ENCODE measurements around the gene PRH1. TPM values are rescaled to one million over a fixed set of nuclear protein-coding genes. Genes with fewer than 3 reads are reported as not detected.

PRH1 gene
- total RNA-seq, 6 experiments from 2014 or later, result 4.2 to 8.2 (median 6.4) TPM

DNA sequence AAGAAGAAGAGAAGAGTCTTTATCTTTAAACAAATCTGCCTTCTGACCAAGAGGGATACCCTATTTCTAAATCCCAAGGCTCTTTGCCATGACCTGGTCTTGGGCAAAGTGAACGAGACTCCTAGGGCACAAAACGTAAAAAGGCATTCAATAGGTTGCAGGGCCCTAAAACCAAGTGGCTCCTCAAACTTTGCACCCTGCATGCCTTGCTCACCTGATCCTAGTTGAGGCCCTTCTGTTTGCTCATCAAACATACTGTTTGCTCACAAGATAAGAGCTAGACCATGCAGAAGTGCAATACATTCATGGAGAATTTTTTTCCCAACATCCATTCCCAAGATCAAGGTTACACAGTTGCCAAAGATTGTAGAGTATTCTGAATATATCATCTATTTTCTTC, 7.9 kb upstream of the PRH1 start:
- no peak overlapping the region for H3K27ac Mint-ChIP-seq
- H3K9me3 Mint-ChIP-seq, result no peaks in the 10 kb centered on the region
- TF ChIP-seq CTCF (IDR thresholded peaks at IDR 0.05), result no peak
- no peaks in the 10 kb centered on the region for H3K36me3 Mint-ChIP-seq (ENCODE audit: low read depth)
- H3K4me1 Mint-ChIP-seq (ENCODE audit: low read depth), result no peaks in the 10 kb centered on the region
- no peak overlapping the region for H3K4me3 Mint-ChIP-seq
- DNase-seq, result no peak
- no peaks in the 10 kb centered on the region; the same call in 1 of the 2 replicates for H3K27me3 Mint-ChIP-seq (ENCODE audit: insufficient read depth)

- no peaks in the 10 kb centered on the region for H3K9me3 Mint-ChIP-seq
- no peaks in the 10 kb centered on the region for H3K4me1 Mint-ChIP-seq (ENCODE audit: low read depth)
- no peak overlapping the region for H3K27ac Mint-ChIP-seq
- DNase-seq, result no peak
- H3K27me3 Mint-ChIP-seq (ENCODE audit: insufficient read depth), result no peaks in the 10 kb centered on the region; the same call in 1 of the 2 replicates
- no peaks in the 10 kb centered on the region for H3K36me3 Mint-ChIP-seq (ENCODE audit: low read depth)
- H3K4me3 Mint-ChIP-seq, result no peak overlapping the region
- TF ChIP-seq CTCF (IDR thresholded peaks at IDR 0.05), result no peak
Measured at GRCh38 chr12:10889226-10889625, 5.2 kb upstream of the PRH1 start.

DNA sequence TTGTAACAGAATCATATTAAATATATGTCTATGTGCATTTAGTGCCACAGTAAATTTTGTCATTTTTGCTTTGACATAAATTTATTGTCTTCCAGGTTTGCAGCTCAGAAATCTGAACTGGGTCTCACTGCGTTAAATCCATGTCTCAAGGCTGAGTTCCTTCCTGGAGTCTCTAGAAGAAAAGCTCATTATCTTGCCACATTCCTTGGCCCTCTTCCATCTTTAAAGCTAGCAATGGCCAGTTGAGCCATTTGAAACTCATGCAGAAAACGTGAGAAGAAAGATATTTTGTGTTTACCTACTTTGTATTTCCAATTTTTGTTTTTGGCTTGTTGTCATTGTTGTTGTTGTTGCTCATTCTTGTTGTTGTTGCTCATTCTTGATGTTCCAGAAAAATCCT, 10.7 kb downstream of the PRH1 start:
- no peak for TF ChIP-seq CTCF (IDR thresholded peaks at IDR 0.05)
- no peak for DNase-seq
- H3K9me3 Mint-ChIP-seq, result no peaks in the 10 kb centered on the region
- H3K4me3 Mint-ChIP-seq, result no peak overlapping the region
- 0 out of 2 replicates have a peak, but pooled peaks cover 4% of the 10 kb centered on the region for H3K4me1 Mint-ChIP-seq (ENCODE audit: low read depth)
- no peaks in the 10 kb centered on the region; the same call in 1 of the 2 replicates for H3K27me3 Mint-ChIP-seq (ENCODE audit: insufficient read depth)
- peaks cover 25% of the 10 kb centered on the region for H3K36me3 Mint-ChIP-seq (ENCODE audit: low read depth)
- H3K27ac Mint-ChIP-seq, result no peak overlapping the region

- H3K4me1 Mint-ChIP-seq (ENCODE audit: low read depth), result no peaks in the 10 kb centered on the region; the same call in 1 of the 2 replicates
- H3K36me3 Mint-ChIP-seq (ENCODE audit: low read depth), result peaks cover under 1% of the 10 kb centered on the region; the same call in 1 of the 2 replicates
- no peak for DNase-seq
- no peak overlapping the region for H3K4me3 Mint-ChIP-seq
- H3K27me3 Mint-ChIP-seq (ENCODE audit: insufficient read depth), result no peaks in the 10 kb centered on the region
- H3K9me3 Mint-ChIP-seq, result no peaks in the 10 kb centered on the region; the same call in 1 of the 2 replicates
- no peak for TF ChIP-seq CTCF (IDR thresholded peaks at IDR 0.05)
- no peak overlapping the region for H3K27ac Mint-ChIP-seq
Measured at GRCh38 chr12:10867381-10867780, 16.7 kb downstream of the PRH1 start.

- H3K4me3 Mint-ChIP-seq, result no peak overlapping the region
- TF ChIP-seq CTCF (IDR thresholded peaks at IDR 0.05), result no peak
- DNase-seq, result no peak
- H3K4me1 Mint-ChIP-seq (ENCODE audit: low read depth), result peaks cover 10% of the 10 kb centered on the region
- H3K9me3 Mint-ChIP-seq, result no peaks in the 10 kb centered on the region; the same call in 1 of the 2 replicates
- no peak overlapping the region for H3K27ac Mint-ChIP-seq
- H3K27me3 Mint-ChIP-seq (ENCODE audit: insufficient read depth), result no peaks in the 10 kb centered on the region
- H3K36me3 Mint-ChIP-seq (ENCODE audit: low read depth), result peaks cover 22% of the 10 kb centered on the region
Measured at GRCh38 chr12:10863512-10864218, 20.4 kb downstream of the PRH1 start.
